ENCODE data around the gene GPATCH8. TPM values are rescaled to one million over a fixed set of nuclear protein-coding genes. Genes with fewer than 3 reads are reported as not detected.

GPATCH8 gene
- polyA plus RNA-seq, 1 donor from 2014 or later, result 24.5 TPM

GRCh38 chr17:44376124-44376523, 127.1 kb downstream of the GPATCH8 start:
- H3K9me3 ChIP-seq (ENCODE audit: low read length), result no peaks in the 10 kb centered on the region
- H3K4me2 ChIP-seq (ENCODE audit: low read length), result no peak overlapping the region
- H3F3A ChIP-seq (ENCODE audit: insufficient read depth, low read length, poor library complexity, severe bottlenecking), result no peaks in the 10 kb centered on the region
- H3K27me3 ChIP-seq (ENCODE audit: insufficient read depth, low read depth, low read length), result no peaks in the 10 kb centered on the region
- no peaks in the 10 kb centered on the region for H4K20me1 ChIP-seq (ENCODE audit: insufficient read depth)
- no peak overlapping the region for H3K27ac ChIP-seq (ENCODE audit: low read length)
- H3K4me3 ChIP-seq (ENCODE audit: low read length), result no peak overlapping the region
- TF ChIP-seq, protein P1, sequence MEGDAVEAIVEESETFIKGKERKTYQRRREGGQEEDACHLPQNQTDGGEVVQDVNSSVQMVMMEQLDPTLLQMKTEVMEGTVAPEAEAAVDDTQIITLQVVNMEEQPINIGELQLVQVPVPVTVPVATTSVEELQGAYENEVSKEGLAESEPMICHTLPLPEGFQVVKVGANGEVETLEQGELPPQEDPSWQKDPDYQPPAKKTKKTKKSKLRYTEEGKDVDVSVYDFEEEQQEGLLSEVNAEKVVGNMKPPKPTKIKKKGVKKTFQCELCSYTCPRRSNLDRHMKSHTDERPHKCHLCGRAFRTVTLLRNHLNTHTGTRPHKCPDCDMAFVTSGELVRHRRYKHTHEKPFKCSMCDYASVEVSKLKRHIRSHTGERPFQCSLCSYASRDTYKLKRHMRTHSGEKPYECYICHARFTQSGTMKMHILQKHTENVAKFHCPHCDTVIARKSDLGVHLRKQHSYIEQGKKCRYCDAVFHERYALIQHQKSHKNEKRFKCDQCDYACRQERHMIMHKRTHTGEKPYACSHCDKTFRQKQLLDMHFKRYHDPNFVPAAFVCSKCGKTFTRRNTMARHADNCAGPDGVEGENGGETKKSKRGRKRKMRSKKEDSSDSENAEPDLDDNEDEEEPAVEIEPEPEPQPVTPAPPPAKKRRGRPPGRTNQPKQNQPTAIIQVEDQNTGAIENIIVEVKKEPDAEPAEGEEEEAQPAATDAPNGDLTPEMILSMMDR (IDR thresholded peaks at IDR 0.05; ENCODE audit: poor library complexity, severe bottlenecking), result no peak
- no peak for TF ChIP-seq REST (IDR thresholded peaks at IDR 0.05; ENCODE audit: borderline replicate concordance)
- no peak for TF ChIP-seq TAF1 (IDR thresholded peaks at IDR 0.05; ENCODE audit: low read depth)
- no peak for TF ChIP-seq SMC3 (conservative IDR thresholded peaks at IDR 0.05; ENCODE audit: poor library complexity)
- no peak for TF ChIP-seq EZH2 (IDR thresholded peaks at IDR 0.05; ENCODE audit: borderline replicate concordance, insufficient read depth, low read length, poor library complexity, severe bottlenecking)
- TF ChIP-seq RAD21 (conservative IDR thresholded peaks at IDR 0.05), result no peak
- TF ChIP-seq EP300 (conservative IDR thresholded peaks at IDR 0.05; ENCODE audit: poor library complexity, severe bottlenecking), result no peak
- no peak for TF ChIP-seq POLR2AphosphoS5 (IDR thresholded peaks at IDR 0.05)
- no peaks in the 10 kb centered on the region for H3K79me2 ChIP-seq (replicated peaks; ENCODE audit: insufficient read depth, low read length)
- H3K9ac ChIP-seq (ENCODE audit: low read length), result no peak overlapping the region
- no peaks in the 10 kb centered on the region for H3K9me2 ChIP-seq (ENCODE audit: insufficient read depth, low read length)
- no peak overlapping the region for H2AFZ ChIP-seq (ENCODE audit: low read depth, low read length)
- no peaks in the 10 kb centered on the region for H3K36me3 ChIP-seq (ENCODE audit: insufficient read depth, low read length)

DNA sequence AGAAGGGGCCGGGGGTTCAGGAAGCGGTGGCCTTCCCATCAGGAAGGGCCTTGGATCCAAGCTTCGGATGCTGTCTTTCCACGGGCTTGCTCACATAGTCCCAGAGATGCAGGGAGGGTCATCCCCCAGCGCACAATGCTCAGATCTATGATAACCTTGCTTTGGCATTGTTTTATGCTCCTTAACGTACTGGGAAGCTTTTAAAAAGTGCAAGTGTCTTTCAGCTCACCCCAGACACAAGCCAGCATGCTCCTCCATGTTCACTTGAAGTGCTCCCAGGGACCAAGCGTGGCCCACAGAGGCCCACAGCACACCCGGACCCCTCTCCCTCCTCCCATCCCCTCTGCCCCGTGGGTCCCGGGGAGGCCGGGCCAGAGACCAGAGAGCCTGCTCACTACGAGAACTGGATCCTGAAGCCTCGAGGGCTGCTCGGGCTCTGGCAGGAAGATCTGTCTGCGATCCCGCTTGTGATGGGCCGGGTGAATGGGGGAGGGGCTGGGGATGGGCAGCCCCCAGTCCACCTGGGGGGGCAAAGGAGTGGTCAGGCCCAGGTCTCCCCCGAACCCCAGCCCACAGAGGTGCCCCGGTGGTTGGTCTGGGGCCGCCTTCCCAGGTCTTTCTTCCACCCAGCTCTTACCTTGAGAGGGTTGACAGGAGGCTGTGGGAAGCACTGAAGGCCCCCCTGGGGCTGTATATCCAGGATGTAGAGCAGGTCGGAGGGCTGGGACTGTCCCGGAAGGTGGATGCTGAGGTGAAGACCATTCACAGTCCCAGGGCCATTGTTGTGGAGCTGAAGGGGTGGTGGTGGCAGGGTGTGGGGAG, 127.8 kb downstream of the GPATCH8 start:
- Histone ChIP-seq H3K79me2 (replicated peaks; ENCODE audit: insufficient read depth, low read length) (no peaks in the 10 kb centered on the region), H3K9me3 (ENCODE audit: low read length) (no peaks in the 10 kb centered on the region), H3K27ac (ENCODE audit: low read length) (no peak overlapping the region), H3K36me3 (ENCODE audit: insufficient read depth, low read length) (no peaks in the 10 kb centered on the region), H3K4me2 (ENCODE audit: low read length) (no peak overlapping the region), H3K9ac (ENCODE audit: low read length) (no peak overlapping the region), H3F3A (ENCODE audit: insufficient read depth, low read length, poor library complexity, severe bottlenecking) (no peaks in the 10 kb centered on the region), H3K4me3 (ENCODE audit: low read length) (no peak overlapping the region), H4K20me1 (ENCODE audit: insufficient read depth) (no peaks in the 10 kb centered on the region), H3K9me2 (ENCODE audit: insufficient read depth, low read length) (no peaks in the 10 kb centered on the region), H3K27me3 (ENCODE audit: insufficient read depth, low read depth, low read length) (no peaks in the 10 kb centered on the region), H2AFZ (ENCODE audit: low read depth, low read length) (no peak overlapping the region)
- no peak for TF ChIP-seq POLR2AphosphoS5 (IDR thresholded peaks at IDR 0.05)
- TF ChIP-seq SMC3 (conservative IDR thresholded peaks at IDR 0.05; ENCODE audit: poor library complexity), result no peak
- no peak for TF ChIP-seq REST (IDR thresholded peaks at IDR 0.05; ENCODE audit: borderline replicate concordance)
- TF ChIP-seq, protein P1 (IDR thresholded peaks at IDR 0.05; ENCODE audit: poor library complexity, severe bottlenecking), result no peak
- TF ChIP-seq RAD21 (conservative IDR thresholded peaks at IDR 0.05), result no peak
- TF ChIP-seq EZH2 (IDR thresholded peaks at IDR 0.05; ENCODE audit: borderline replicate concordance, insufficient read depth, low read length, poor library complexity, severe bottlenecking), result no peak
- TF ChIP-seq EP300 (conservative IDR thresholded peaks at IDR 0.05; ENCODE audit: poor library complexity, severe bottlenecking), result no peak
- no peak for TF ChIP-seq TAF1 (IDR thresholded peaks at IDR 0.05; ENCODE audit: low read depth)
- no peak for TF ChIP-seq MXI1 (conservative IDR thresholded peaks at IDR 0.05; ENCODE audit: poor library complexity, severe bottlenecking)

Measured in neural cell (in vitro differentiated cells).